K562 (cell line): ENCODE data around the gene CRB2. TPM values are rescaled to one million over a fixed set of nuclear protein-coding genes. Genes with fewer than 3 reads are reported as not detected.
A peak's percentile ranks its signal among the peaks of the same experiment; 100 is the strongest.

Experiments
- BRD9 ChIP-seq: fragments of 450-650 bp; IDR thresholded peaks from 2 replicates; pipeline ENCODE4 v1.6.1; 2018; ENCODE audit warnings: low read depth; ENCODE audit not compliant: partially characterized antibody
- CBFB ChIP-seq: sonication (generic); formaldehyde crosslinking; IDR thresholded peaks from 2 replicates; pipeline ENCODE4 v1.4.0; 2020; ENCODE audit warnings: mild to moderate bottlenecking, missing genetic modification reagents
- CC2D1A ChIP-seq: fragments of 450-650 bp; IDR thresholded peaks from 2 replicates; pipeline ENCODE4 v1.6.1; 2017; ENCODE audit warnings: mild to moderate bottlenecking
- CREM ChIP-seq: IDR thresholded peaks from 2 replicates; pipeline ENCODE4 v1.6.1; 2014; ENCODE audit warnings: antibody characterized with exemption, low read depth
- DMBX1 ChIP-seq: fragments of 250-450 bp; sonication (Bioruptor Pico); IDR thresholded peaks from 2 replicates; pipeline ENCODE4 v1.8.0; 2022; ENCODE audit warnings: inconsistent platforms, mild to moderate bottlenecking, moderate library complexity, borderline replicate concordance
- DPF2 ChIP-seq: fragments of 450-650 bp; IDR thresholded peaks from 2 replicates; pipeline ENCODE4 v1.6.1; 2016
- FOSL1 ChIP-seq: fragments of 200-800 bp; sonication (Bioruptor generic); conservative IDR thresholded peaks from 2 replicates; pipeline ENCODE4 v1.6.1; 2016; ENCODE audit warnings: missing genetic modification characterization, missing compliant biosample characterization
- FOXA3 ChIP-seq, 2 experiments: fragments of 450-650 bp in 1 of 2; sonication (generic) in 1 of 2; formaldehyde crosslinking; IDR thresholded peaks in 1 of 2; conservative IDR thresholded peaks in 1 of 2; 2 replicates each; pipeline versions ENCODE4 v1.4.0 to v1.8.0; 2020 to 2022; ENCODE audit warnings: mild to moderate bottlenecking in 2 of 2, missing genetic modification reagents in 1 of 2
- FOXK1 ChIP-seq: sonication (generic); formaldehyde crosslinking; IDR thresholded peaks from 2 replicates; pipeline ENCODE4 v1.8.0; 2022; ENCODE audit warnings: missing genetic modification reagents, mild to moderate bottlenecking, borderline replicate concordance
- HDGF ChIP-seq: fragments of 450-650 bp; IDR thresholded peaks from 2 replicates; pipeline ENCODE4 v1.6.1; 2016
- HIVEP1 ChIP-seq: fragments of 250-450 bp; sonication (Bioruptor Pico); IDR thresholded peaks from 2 replicates; pipeline ENCODE4 v1.4.0; 2020; ENCODE audit warnings: mild to moderate bottlenecking
- HMBOX1 ChIP-seq: sonication (generic); IDR thresholded peaks from 2 replicates; pipeline ENCODE4 v1.6.1; 2016
- KDM4B ChIP-seq, 2 experiments: fragments of 450-650 bp in 1 of 2; sonication (generic) in 1 of 2; IDR thresholded peaks; 2 replicates each; pipeline ENCODE4 v1.6.1; 2016 to 2017; ENCODE audit warnings: borderline replicate concordance in 2 of 2, antibody characterized with exemption in 1 of 2, low read depth in 1 of 2, mild to moderate bottlenecking in 1 of 2
- MCM7 ChIP-seq, 2 experiments: fragments of 450-650 bp; IDR thresholded peaks; 2 replicates each; pipeline ENCODE4 v1.6.1; 2016 to 2018
- MYC ChIP-seq, 2 experiments: fragments of 250-450 bp in 1 of 2; sonication (Bioruptor Pico) in 1 of 2; IDR thresholded peaks; 2 replicates each; pipeline versions ENCODE4 v1.5.1 to v1.6.1; 2012 to 2021; ENCODE audit warnings: low read depth in 2 of 2, borderline replicate concordance in 1 of 2, improper control_type of control experiment in 1 of 2, low read length in 1 of 2, mild to moderate bottlenecking in 1 of 2, moderate library complexity in 1 of 2
- NR4A1 ChIP-seq, 2 experiments: fragments of 250-450 bp in 1 of 2; fragments of 450-650 bp in 1 of 2; sonication (Bioruptor Pico) in 1 of 2; IDR thresholded peaks; 2 replicates each; pipeline versions ENCODE4 v1.4.0 to v1.6.1; 2016 to 2020; ENCODE audit warnings: mild to moderate bottlenecking in 2 of 2, missing compliant biosample characterization in 1 of 2, missing genetic modification characterization in 1 of 2, moderate library complexity in 1 of 2
- PHTF2 ChIP-seq: fragments of 250-450 bp; sonication (Bioruptor Pico); IDR thresholded peaks from 2 replicates; pipeline ENCODE4 v1.5.0; 2021; ENCODE audit warnings: mild to moderate bottlenecking
- POLR2AphosphoS5 ChIP-seq: IDR thresholded peaks from 2 replicates; pipeline ENCODE4 v1.6.1; 2011; ENCODE audit warnings: mild to moderate bottlenecking, low read depth, low read length, moderate library complexity; ENCODE audit not compliant: control insufficient read depth, insufficient read depth
- SNRNP70 ChIP-seq: fragments of 200-400 bp; formaldehyde crosslinking; optimal IDR thresholded peaks from 2 replicates; pipeline ENCODE3; 2017; ENCODE audit warnings: low read depth, low read length
- SRF ChIP-seq, 2 experiments: fragments of 250-450, 450-650 bp in 1 of 2; sonication (Bioruptor Pico) in 1 of 2; sonication (generic) in 1 of 2; formaldehyde crosslinking; IDR thresholded peaks; 2 replicates each; pipeline versions ENCODE4 v1.5.0 to v1.5.1; 2020 to 2022; ENCODE audit warnings: mild to moderate bottlenecking in 1 of 2, missing genetic modification reagents in 1 of 2
- SRSF1 ChIP-seq: fragments of 200-400 bp; formaldehyde crosslinking; IDR thresholded peaks from 2 replicates; pipeline ENCODE4 v1.6.1; 2017; ENCODE audit warnings: mild to moderate bottlenecking, low read depth, low read length, moderate library complexity
- ZBTB8A ChIP-seq: fragments of 450-650 bp; IDR thresholded peaks from 2 replicates; pipeline ENCODE4 v1.6.1; 2018; ENCODE audit warnings: mild to moderate bottlenecking, moderate library complexity; ENCODE audit not compliant: partially characterized antibody
- ZNF232 ChIP-seq: sonication (generic); formaldehyde crosslinking; IDR thresholded peaks from 2 replicates; pipeline ENCODE4 v1.8.0; 2022; ENCODE audit warnings: mild to moderate bottlenecking, missing genetic modification reagents
- polyA plus RNA-seq, 8 experiments: library from polyadenylated mRNA; depleted of rRNA in 4 of 8; stranded (reverse) in 5 of 8; unstranded in 3 of 8; fragments of >200 nt; fragmentation: Nextera tagmentation in 2 of 8; fragmentation: Illumina TruSeq in 1 of 8; extraction: Ambion mirVana in 2 of 8; extraction: Trizol in 1 of 8; gene quantifications; 2 replicates each; pipeline versions ENCODE4 v1.2.1 to v1.2.3, GENCODE V29; 2011 to 2014; ENCODE audit warnings: inconsistent platforms in 1 of 8, missing spikeins in 1 of 8
- total RNA-seq, 7 experiments: library from RNA; depleted of rRNA in 6 of 7; stranded (reverse); fragments of >200 nt in 6 of 7; fragmentation: Illumina TruSeq in 2 of 7; extraction: Trizol in 2 of 7; gene quantifications; 2 replicates each; pipeline versions ENCODE4 v1.2.1 to v1.2.3, GENCODE V29; 2011 to 2021; ENCODE audit warnings: low replicate concordance in 1 of 7
- TF ChIP-seq, protein P1 (sequence below), 2 experiments: fragments of 250-450 bp in 1 of 2; fragments of 450-650 bp in 1 of 2; sonication (Bioruptor Pico) in 1 of 2; IDR thresholded peaks; 2 replicates each; pipeline versions ENCODE4 v1.6.1 to v1.8.0; 2016 to 2021; ENCODE audit warnings: mild to moderate bottlenecking in 2 of 2, moderate library complexity in 2 of 2, missing compliant biosample characterization in 1 of 2, missing genetic modification characterization in 1 of 2
- TF ChIP-seq, protein P2 (sequence below): sonication (generic); formaldehyde crosslinking; IDR thresholded peaks from 2 replicates; pipeline ENCODE4 v1.8.0; 2022; ENCODE audit warnings: mild to moderate bottlenecking, low read depth, missing genetic modification reagents

The CRB2 gene
- total and polyA plus RNA-seq, 9 of the 15 experiments (the other 6 are each of a cell fraction or from before 2014, with no cell fraction given): 0.13 to 1.2 (median 0.25) TPM; not detected in 2

DNA sequence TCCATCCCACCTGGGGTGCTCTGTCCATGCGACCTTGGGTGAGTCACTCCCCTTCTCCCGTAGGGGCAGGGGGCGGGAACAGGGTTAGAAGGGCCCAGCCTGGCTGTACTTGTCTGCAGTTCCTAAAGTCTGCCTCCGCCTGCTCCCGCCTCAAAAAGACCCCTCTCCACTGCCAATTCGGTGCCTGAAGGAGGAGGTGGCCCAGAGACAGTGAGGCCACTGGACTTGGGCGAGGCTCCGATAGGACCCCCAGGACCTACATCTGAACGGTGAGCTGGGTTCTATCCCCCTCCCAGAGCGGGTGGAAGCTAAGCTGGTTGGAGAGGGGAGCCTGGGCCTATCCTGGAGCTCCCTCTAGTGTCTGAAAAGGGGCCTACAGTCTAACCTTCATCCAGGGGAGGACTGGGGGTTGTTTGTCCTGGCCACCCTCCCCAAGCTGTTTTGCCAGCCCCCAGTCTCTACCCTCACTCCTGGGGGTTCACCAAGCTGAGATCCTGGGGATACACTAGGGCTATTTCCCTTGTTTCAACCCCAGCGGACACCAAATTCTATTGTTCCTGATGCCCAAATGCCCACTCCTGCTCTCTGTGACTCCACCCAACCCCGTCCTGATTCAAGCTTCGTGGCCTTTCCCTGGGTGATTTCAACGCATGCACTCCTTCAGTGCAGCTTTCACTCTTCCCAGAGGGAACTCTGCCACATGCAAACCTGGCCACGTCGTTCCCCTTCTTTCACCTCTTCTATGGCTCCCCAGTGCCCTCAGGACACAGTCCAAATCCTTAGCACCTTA lies 6.1 kb upstream of the CRB2 start (continued):
- no peak for TF ChIP-seq ZNF232 (CRISPR knock-in tag)
- no peak for TF ChIP-seq SRSF1
- TF ChIP-seq MCM7 (IDR thresholded peaks at IDR 0.05): no peak
- TF ChIP-seq CBFB: no peak
- TF ChIP-seq HDGF: 0 out of 2 replicates have a peak, but pooled peaks have one; percentile 79
- TF ChIP-seq KDM4B (IDR thresholded peaks at IDR 0.05; ENCODE audit: borderline replicate concordance in 2 of 2, low read depth in 1 of 2): 0 out of 4 replicates have a peak, but pooled peaks of 1 of the 2 experiments have one; percentile 35
- peak; percentile 49 for TF ChIP-seq FOSL1 (tag)
- no peak for TF ChIP-seq ZBTB8A
- TF ChIP-seq BRD9: peak; percentile 33
- no peak for TF ChIP-seq PHTF2
- no peak for TF ChIP-seq NR4A1 (CRISPR knock-in tag; IDR thresholded peaks at IDR 0.05)
- no peak for TF ChIP-seq NR4A1 (tag; IDR thresholded peaks at IDR 0.05)
- TF ChIP-seq SNRNP70: no peak
- TF ChIP-seq CREM: 0 out of 2 replicates have a peak, but pooled peaks have one; percentile 3
- TF ChIP-seq, protein P1, sequence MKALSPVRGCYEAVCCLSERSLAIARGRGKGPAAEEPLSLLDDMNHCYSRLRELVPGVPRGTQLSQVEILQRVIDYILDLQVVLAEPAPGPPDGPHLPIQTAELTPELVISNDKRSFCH (CRISPR knock-in tag; IDR thresholded peaks at IDR 0.05): no peak
- TF ChIP-seq, protein P1 (tag; IDR thresholded peaks at IDR 0.05): no peak
- peak; percentile 92 for TF ChIP-seq CC2D1A
- TF ChIP-seq, protein P2, sequence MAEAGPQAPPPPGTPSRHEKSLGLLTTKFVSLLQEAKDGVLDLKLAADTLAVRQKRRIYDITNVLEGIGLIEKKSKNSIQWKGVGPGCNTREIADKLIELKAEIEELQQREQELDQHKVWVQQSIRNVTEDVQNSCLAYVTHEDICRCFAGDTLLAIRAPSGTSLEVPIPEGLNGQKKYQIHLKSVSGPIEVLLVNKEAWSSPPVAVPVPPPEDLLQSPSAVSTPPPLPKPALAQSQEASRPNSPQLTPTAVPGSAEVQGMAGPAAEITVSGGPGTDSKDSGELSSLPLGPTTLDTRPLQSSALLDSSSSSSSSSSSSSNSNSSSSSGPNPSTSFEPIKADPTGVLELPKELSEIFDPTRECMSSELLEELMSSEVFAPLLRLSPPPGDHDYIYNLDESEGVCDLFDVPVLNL: no peak
- 0 out of 2 replicates have a peak, but pooled peaks have one; percentile 6 for TF ChIP-seq FOXK1 (CRISPR knock-in tag)
- 0 out of 2 replicates have a peak, but pooled peaks have one; percentile 23 for TF ChIP-seq HIVEP1 (CRISPR knock-in tag)
- TF ChIP-seq MYC (IDR thresholded peaks at IDR 0.05; ENCODE audit: low read depth, low read length): peak; percentile 51
- TF ChIP-seq MYC (CRISPR knock-in tag; IDR thresholded peaks at IDR 0.05; ENCODE audit: borderline replicate concordance, low read depth): no peak
- no peak for TF ChIP-seq HMBOX1
- no peak for TF ChIP-seq POLR2AphosphoS5
- TF ChIP-seq DMBX1 (CRISPR knock-in tag): no peak
- peak; percentile 38; the same call in 1 of the 2 replicates for TF ChIP-seq DPF2
- peak in 1 of 2 experiments; percentile 41; a peak in 1 of 4 replicates for TF ChIP-seq SRF (CRISPR knock-in tag; IDR thresholded peaks at IDR 0.05)
- no peak for TF ChIP-seq FOXA3 (CRISPR knock-in tag; conservative IDR thresholded peaks at IDR 0.05 in 1 of 2, IDR thresholded peaks at IDR 0.05 in 1 of 2)
